Neural cell (in vitro differentiated cells): ENCODE results near the gene CDK5RAP2. TPM values are rescaled to one million over a fixed set of nuclear protein-coding genes. Genes with fewer than 3 reads are reported as not detected.

ENCODE experiments used
- H2AFZ ChIP-seq: fragments of 200-600, 300-800 bp; sonication (generic), shearing (Covaris generic); 2 replicates; pipeline ENCODE4 v1.6.0; 2014; ENCODE audit warnings: low read depth, mild to moderate bottlenecking, antibody characterized with exemption, low read length, moderate library complexity
- H3F3A ChIP-seq: fragments of 200-600 bp; shearing (Covaris generic); 2 replicates; pipeline ENCODE4 v1.6.1; 2016; ENCODE audit warnings: mild to moderate bottlenecking, moderate library complexity, mixed read lengths, antibody characterized with exemption, low read length; ENCODE audit not compliant: insufficient read depth, poor library complexity, severe bottlenecking
- H3K27ac ChIP-seq: fragments of 200-600, 300-800 bp; sonication (generic), shearing (Covaris generic); 2 replicates; pipeline ENCODE4 v1.5.1; 2014; ENCODE audit warnings: mild to moderate bottlenecking, low read length, moderate library complexity
- H3K27me3 ChIP-seq: fragments of 300-800, 200-600 bp; sonication (generic), shearing (Covaris generic); 2 replicates; pipeline ENCODE4 v1.6.0; 2014; ENCODE audit warnings: mild to moderate bottlenecking, low read depth, low read length, moderate library complexity; ENCODE audit not compliant: insufficient read depth
- H3K36me3 ChIP-seq: fragments of 300-800, 200-600 bp; sonication (generic), shearing (Covaris generic); 2 replicates; pipeline ENCODE4 v1.5.1; 2014; ENCODE audit warnings: mild to moderate bottlenecking, antibody characterized with exemption, low read length, moderate library complexity; ENCODE audit not compliant: insufficient read depth
- H3K4me2 ChIP-seq: fragments of 300-800, 200-600 bp; sonication (generic), shearing (Covaris generic); 2 replicates; pipeline ENCODE4 v1.6.0; 2014; ENCODE audit warnings: mild to moderate bottlenecking, low read length
- H3K4me3 ChIP-seq: fragments of 300-800, 200-600 bp; sonication (generic), shearing (Covaris generic); 2 replicates; pipeline ENCODE4 v1.5.1; 2014; ENCODE audit warnings: mild to moderate bottlenecking, low read length, moderate library complexity
- H3K79me2 ChIP-seq: fragments of 200-600 bp; shearing (Covaris generic); replicated peaks from 2 replicates; pipeline ENCODE4 v1.6.0; 2014; ENCODE audit warnings: mild to moderate bottlenecking, low read length, moderate library complexity; ENCODE audit not compliant: insufficient read depth
- H3K9ac ChIP-seq: fragments of 300-800, 200-600 bp; sonication (generic), shearing (Covaris generic); 2 replicates; pipeline ENCODE4 v1.6.1; 2016; ENCODE audit warnings: mild to moderate bottlenecking, low read length, mixed read lengths
- H3K9me2 ChIP-seq: fragments of 200-600 bp; shearing (Covaris generic); 2 replicates; pipeline ENCODE4 v1.6.1; 2016; ENCODE audit warnings: mild to moderate bottlenecking, low read length, mixed read lengths; ENCODE audit not compliant: insufficient read depth
- H3K9me3 ChIP-seq: fragments of 200-600, 300-800 bp; sonication (generic), shearing (Covaris generic); 2 replicates; pipeline ENCODE4 v1.6.1; 2016; ENCODE audit warnings: mild to moderate bottlenecking, mixed run types, low read length, moderate library complexity, mixed read lengths
- H4K20me1 ChIP-seq: fragments of 200-600 bp; shearing (Covaris generic); 2 replicates; pipeline ENCODE4 v1.6.1; 2016; ENCODE audit warnings: mild to moderate bottlenecking, mixed run types; ENCODE audit not compliant: insufficient read depth
- EP300 ChIP-seq: fragments of 450-650 bp; conservative IDR thresholded peaks from 2 replicates; pipeline ENCODE4 v1.6.1; 2014; ENCODE audit warnings: antibody characterized with exemption, mild to moderate bottlenecking, moderate library complexity; ENCODE audit not compliant: poor library complexity, severe bottlenecking
- EZH2 ChIP-seq: fragments of 200-600, 300-800 bp; shearing (Covaris generic), sonication (generic); IDR thresholded peaks from 2 replicates; pipeline ENCODE4 v1.6.1; 2014; ENCODE audit warnings: antibody characterized with exemption, low read length, borderline replicate concordance, mild to moderate bottlenecking; ENCODE audit not compliant: insufficient read depth, poor library complexity, severe bottlenecking
- MXI1 ChIP-seq: fragments of 450-650 bp; conservative IDR thresholded peaks from 2 replicates; pipeline ENCODE4 v1.6.1; 2014; ENCODE audit warnings: antibody characterized with exemption, mild to moderate bottlenecking; ENCODE audit not compliant: poor library complexity, severe bottlenecking
- POLR2AphosphoS5 ChIP-seq: IDR thresholded peaks from 2 replicates; pipeline ENCODE4 v1.6.1; 2012
- RAD21 ChIP-seq: fragments of 450-650 bp; conservative IDR thresholded peaks from 2 replicates; pipeline ENCODE4 v1.6.1; 2014; ENCODE audit warnings: antibody characterized with exemption, mild to moderate bottlenecking, moderate library complexity
- SMC3 ChIP-seq: fragments of 450-650 bp; conservative IDR thresholded peaks from 2 replicates; pipeline ENCODE4 v1.6.1; 2014; ENCODE audit warnings: antibody characterized with exemption, mild to moderate bottlenecking, moderate library complexity; ENCODE audit not compliant: poor library complexity
- TAF1 ChIP-seq: IDR thresholded peaks from 2 replicates; pipeline ENCODE4 v1.6.1; 2012; ENCODE audit warnings: low read depth
- polyA plus RNA-seq: library from polyadenylated mRNA; depleted of rRNA; stranded (reverse); fragments of >200 nt; gene quantifications from 2 replicates; pipeline ENCODE4 v1.2.3, GENCODE V29; 2014
- TF ChIP-seq, protein P1 (sequence below): fragments of 450-650 bp; IDR thresholded peaks from 2 replicates; pipeline ENCODE4 v1.5.1; 2014; ENCODE audit warnings: antibody characterized with exemption, mild to moderate bottlenecking, moderate library complexity; ENCODE audit not compliant: poor library complexity, severe bottlenecking
- TF ChIP-seq, protein P2 (sequence below): IDR thresholded peaks from 2 replicates; pipeline ENCODE4 v1.6.1; 2012; ENCODE audit warnings: borderline replicate concordance

The CDK5RAP2 gene
- polyA plus RNA-seq, 1 donor from 2014 or later = 43.3 TPM

DNA sequence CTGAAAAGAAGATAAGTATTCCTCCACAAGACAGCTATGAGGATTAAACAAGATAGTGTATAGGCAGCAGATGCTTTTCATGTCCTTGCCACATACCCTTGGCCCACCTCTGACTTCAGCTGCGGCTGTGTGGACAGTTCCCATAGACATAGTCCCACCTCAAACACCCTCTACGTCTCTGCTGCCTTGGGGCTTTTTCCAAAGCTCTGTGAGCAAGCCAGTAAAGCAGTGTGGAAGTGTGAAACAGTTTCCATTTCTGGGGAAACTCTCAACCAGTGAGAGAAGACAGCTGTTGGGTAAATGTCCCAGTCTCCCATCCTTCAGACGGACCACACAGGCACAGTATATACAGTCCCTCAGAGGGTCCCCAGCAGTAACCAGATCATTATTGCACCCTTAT lies 125.5 kb downstream of the CDK5RAP2 start:
- H3K9ac ChIP-seq = no peak overlapping the region
- TF ChIP-seq TAF1 (no peak), EP300 (no peak), EZH2 (no peak), POLR2AphosphoS5 (no peak), RAD21 (no peak), MXI1 (no peak), SMC3 (no peak)
- TF ChIP-seq, protein P1, sequence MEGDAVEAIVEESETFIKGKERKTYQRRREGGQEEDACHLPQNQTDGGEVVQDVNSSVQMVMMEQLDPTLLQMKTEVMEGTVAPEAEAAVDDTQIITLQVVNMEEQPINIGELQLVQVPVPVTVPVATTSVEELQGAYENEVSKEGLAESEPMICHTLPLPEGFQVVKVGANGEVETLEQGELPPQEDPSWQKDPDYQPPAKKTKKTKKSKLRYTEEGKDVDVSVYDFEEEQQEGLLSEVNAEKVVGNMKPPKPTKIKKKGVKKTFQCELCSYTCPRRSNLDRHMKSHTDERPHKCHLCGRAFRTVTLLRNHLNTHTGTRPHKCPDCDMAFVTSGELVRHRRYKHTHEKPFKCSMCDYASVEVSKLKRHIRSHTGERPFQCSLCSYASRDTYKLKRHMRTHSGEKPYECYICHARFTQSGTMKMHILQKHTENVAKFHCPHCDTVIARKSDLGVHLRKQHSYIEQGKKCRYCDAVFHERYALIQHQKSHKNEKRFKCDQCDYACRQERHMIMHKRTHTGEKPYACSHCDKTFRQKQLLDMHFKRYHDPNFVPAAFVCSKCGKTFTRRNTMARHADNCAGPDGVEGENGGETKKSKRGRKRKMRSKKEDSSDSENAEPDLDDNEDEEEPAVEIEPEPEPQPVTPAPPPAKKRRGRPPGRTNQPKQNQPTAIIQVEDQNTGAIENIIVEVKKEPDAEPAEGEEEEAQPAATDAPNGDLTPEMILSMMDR = no peak
- TF ChIP-seq, protein P2, sequence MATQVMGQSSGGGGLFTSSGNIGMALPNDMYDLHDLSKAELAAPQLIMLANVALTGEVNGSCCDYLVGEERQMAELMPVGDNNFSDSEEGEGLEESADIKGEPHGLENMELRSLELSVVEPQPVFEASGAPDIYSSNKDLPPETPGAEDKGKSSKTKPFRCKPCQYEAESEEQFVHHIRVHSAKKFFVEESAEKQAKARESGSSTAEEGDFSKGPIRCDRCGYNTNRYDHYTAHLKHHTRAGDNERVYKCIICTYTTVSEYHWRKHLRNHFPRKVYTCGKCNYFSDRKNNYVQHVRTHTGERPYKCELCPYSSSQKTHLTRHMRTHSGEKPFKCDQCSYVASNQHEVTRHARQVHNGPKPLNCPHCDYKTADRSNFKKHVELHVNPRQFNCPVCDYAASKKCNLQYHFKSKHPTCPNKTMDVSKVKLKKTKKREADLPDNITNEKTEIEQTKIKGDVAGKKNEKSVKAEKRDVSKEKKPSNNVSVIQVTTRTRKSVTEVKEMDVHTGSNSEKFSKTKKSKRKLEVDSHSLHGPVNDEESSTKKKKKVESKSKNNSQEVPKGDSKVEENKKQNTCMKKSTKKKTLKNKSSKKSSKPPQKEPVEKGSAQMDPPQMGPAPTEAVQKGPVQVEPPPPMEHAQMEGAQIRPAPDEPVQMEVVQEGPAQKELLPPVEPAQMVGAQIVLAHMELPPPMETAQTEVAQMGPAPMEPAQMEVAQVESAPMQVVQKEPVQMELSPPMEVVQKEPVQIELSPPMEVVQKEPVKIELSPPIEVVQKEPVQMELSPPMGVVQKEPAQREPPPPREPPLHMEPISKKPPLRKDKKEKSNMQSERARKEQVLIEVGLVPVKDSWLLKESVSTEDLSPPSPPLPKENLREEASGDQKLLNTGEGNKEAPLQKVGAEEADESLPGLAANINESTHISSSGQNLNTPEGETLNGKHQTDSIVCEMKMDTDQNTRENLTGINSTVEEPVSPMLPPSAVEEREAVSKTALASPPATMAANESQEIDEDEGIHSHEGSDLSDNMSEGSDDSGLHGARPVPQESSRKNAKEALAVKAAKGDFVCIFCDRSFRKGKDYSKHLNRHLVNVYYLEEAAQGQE = no peak
- H4K20me1 ChIP-seq = no peaks in the 10 kb centered on the region
- peaks cover 4% of the 10 kb centered on the region for H3K36me3 ChIP-seq
- H3K9me3 ChIP-seq = no peaks in the 10 kb centered on the region
- no peaks in the 10 kb centered on the region for H3K27me3 ChIP-seq
- no peaks in the 10 kb centered on the region for H3F3A ChIP-seq
- H2AFZ ChIP-seq = no peak overlapping the region
- no peaks in the 10 kb centered on the region for H3K79me2 ChIP-seq
- no peak overlapping the region for H3K27ac ChIP-seq
- H3K9me2 ChIP-seq = no peaks in the 10 kb centered on the region
- no peak overlapping the region for H3K4me3 ChIP-seq
- H3K4me2 ChIP-seq = no peak overlapping the region

DNA sequence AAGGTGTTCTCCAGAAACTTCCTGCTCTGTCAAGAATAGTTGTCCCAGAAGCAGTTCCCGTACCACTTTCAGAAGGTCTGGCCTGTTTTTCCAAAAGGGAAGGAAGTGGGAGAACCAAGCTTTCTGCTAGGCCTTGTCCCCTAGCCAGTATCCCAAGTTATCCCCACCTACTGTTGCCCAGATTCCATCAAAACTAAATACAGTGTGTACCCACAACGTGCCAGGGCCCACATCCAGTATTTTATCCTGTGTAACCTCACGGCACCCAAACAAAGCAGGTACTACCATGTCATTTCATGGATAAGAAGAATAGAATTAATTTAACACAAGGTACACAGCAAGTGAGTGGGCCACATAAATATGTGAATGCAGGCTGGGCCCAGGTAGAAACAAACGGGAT lies 126.2 kb downstream of the CDK5RAP2 start:
- Histone ChIP-seq H2AFZ (no peak overlapping the region), H4K20me1 (no peaks in the 10 kb centered on the region), H3F3A (no peaks in the 10 kb centered on the region), H3K36me3 (peaks cover 4% of the 10 kb centered on the region), H3K27me3 (no peaks in the 10 kb centered on the region), H3K27ac (no peak overlapping the region), H3K9me3 (no peaks in the 10 kb centered on the region), H3K4me2 (no peak overlapping the region), H3K9ac (no peak overlapping the region), H3K9me2 (no peaks in the 10 kb centered on the region), H3K79me2 (no peaks in the 10 kb centered on the region), H3K4me3 (no peak overlapping the region)
- no peak for TF ChIP-seq EP300
- no peak for TF ChIP-seq EZH2
- no peak for TF ChIP-seq TAF1
- no peak for TF ChIP-seq MXI1
- TF ChIP-seq RAD21 = no peak
- no peak for TF ChIP-seq SMC3
- no peak for TF ChIP-seq POLR2AphosphoS5
- TF ChIP-seq, protein P2 = no peak
- TF ChIP-seq, protein P1 = no peak
